Activated B cell treated with CpG ODN at 0.5 μM for 24 hours (primary cell): Measurements from ENCODE around the gene INTU. TPM values are rescaled to one million over a fixed set of nuclear protein-coding genes. Genes with fewer than 3 reads are reported as not detected.

Source experiments
- ATAC-seq: fragments of 200-7000 bp; cut with Tn5 transposase; one replicate; pipeline ENCODE4 v1.10.0; 2021; ENCODE audit warnings: low read depth, mild to moderate bottlenecking, moderate library complexity
- CTCF ChIA-PET: fragments of 350-600 bp; sonication (Branson Sonifier 250); formaldehyde crosslinking; loops from one replicate; lab custom pipeline; 2021; ENCODE audit warnings: antibody characterized with exemption; lab: Charles Lee
- POLR2A ChIA-PET: fragments of 350-600 bp; sonication (Branson Sonifier 250); formaldehyde crosslinking; loops from one replicate; lab custom pipeline; 2021; ENCODE audit warnings: antibody characterized with exemption; lab: Charles Lee
- DNase-seq: peaks from one replicate; pipeline ENCODE4 v3.0.0; 2022
- H3K27ac Mint-ChIP-seq: one replicate; pipeline ENCODE4 v1.8.0; 2020; ENCODE audit warnings: mixed read lengths
- H3K27me3 Mint-ChIP-seq: one replicate; pipeline ENCODE4 v1.8.0; 2021; ENCODE audit warnings: mixed read lengths
- H3K36me3 Mint-ChIP-seq: one replicate; pipeline ENCODE4 v1.8.0; 2021; ENCODE audit warnings: low read depth, mixed read lengths
- H3K4me1 Mint-ChIP-seq: one replicate; pipeline ENCODE4 v1.8.0; 2021; ENCODE audit warnings: mixed read lengths
- H3K4me3 Mint-ChIP-seq: one replicate; pipeline ENCODE4 v1.8.0; 2020; ENCODE audit warnings: mild to moderate bottlenecking, mixed read lengths
- H3K9me3 Mint-ChIP-seq: one replicate; pipeline ENCODE4 v1.8.0; 2020; ENCODE audit warnings: mixed read lengths
- CTCF ChIP-seq: fragments of 200-600 bp; IDR thresholded peaks from one replicate; pipeline ENCODE4 v1.8.0; 2022; ENCODE audit warnings: antibody characterized with exemption, mild to moderate bottlenecking
- intact Hi-C: fragments of 100-400 bp; cut with micrococcal nuclease; formaldehyde crosslinking; loops from one replicate; pipeline ENCODE4 v1.15.1; 2024
- total RNA-seq: library from RNA; stranded (reverse); gene quantifications from 2 replicates; pipeline ENCODE4 v1.2.3, GENCODE V29; 2022

INTU gene
- total RNA-seq, 1 donor from 2014 or later = 0.02 TPM

- Mint-ChIP-seq H3K4me1 (no peaks in the 10 kb centered on the region), H3K4me3 (no peak overlapping the region), H3K9me3 (peaks cover 9% of the 10 kb centered on the region), H3K36me3 (no peaks in the 10 kb centered on the region), H3K27me3 (no peaks in the 10 kb centered on the region), H3K27ac (no peak overlapping the region)
- ATAC-seq (no peak), DNase-seq (no peak)
- no peak for TF ChIP-seq CTCF
- intact Hi-C loops = no loop called here
- ChIA-PET CTCF (no interaction called here), POLR2A (no interaction called here)
These were observed 124.1 kb downstream of the INTU start for GRCh38 chr4:127756906-127757305.

GRCh38 chr4:127759228-127759820 lies 126.6 kb downstream of the INTU start:
- Mint-ChIP-seq H3K36me3 (no peaks in the 10 kb centered on the region), H3K27ac (no peak overlapping the region), H3K4me3 (no peak overlapping the region), H3K9me3 (peaks cover 9% of the 10 kb centered on the region), H3K4me1 (no peaks in the 10 kb centered on the region), H3K27me3 (no peaks in the 10 kb centered on the region)
- intact Hi-C loops = no loop called here
- CTCF ChIA-PET = no interaction called here
- ATAC-seq (no peak), DNase-seq (no peak)
- POLR2A ChIA-PET = no interaction called here
- no peak for TF ChIP-seq CTCF

GRCh38 chr4:127759893-127760292 lies 127.1 kb downstream of the INTU start:
- CTCF ChIA-PET = no interaction called here
- no peak for DNase-seq
- peaks cover 9% of the 10 kb centered on the region for H3K9me3 Mint-ChIP-seq
- POLR2A ChIA-PET = no interaction called here
- H3K27me3 Mint-ChIP-seq = no peaks in the 10 kb centered on the region
- no peak for ATAC-seq
- no peak for TF ChIP-seq CTCF
- no peaks in the 10 kb centered on the region for H3K36me3 Mint-ChIP-seq
- H3K4me1 Mint-ChIP-seq = no peaks in the 10 kb centered on the region
- no peak overlapping the region for H3K27ac Mint-ChIP-seq
- intact Hi-C loops = no loop called here
- H3K4me3 Mint-ChIP-seq = no peak overlapping the region

GRCh38 chr4:127771535-127772275 lies 138.9 kb downstream of the INTU start:
- no peaks in the 10 kb centered on the region for H3K4me1 Mint-ChIP-seq
- no peak overlapping the region for H3K27ac Mint-ChIP-seq
- ChIA-PET CTCF (no interaction called here), POLR2A (no interaction called here)
- H3K4me3 Mint-ChIP-seq = no peak overlapping the region
- no peaks in the 10 kb centered on the region for H3K36me3 Mint-ChIP-seq
- intact Hi-C loops = no loop called here
- ATAC-seq (no peak), DNase-seq (no peak)
- no peak for TF ChIP-seq CTCF
- no peaks in the 10 kb centered on the region for H3K9me3 Mint-ChIP-seq
- peaks cover 16% of the 10 kb centered on the region for H3K27me3 Mint-ChIP-seq

- H3K27ac Mint-ChIP-seq = no peak overlapping the region
- no peaks in the 10 kb centered on the region for H3K36me3 Mint-ChIP-seq
- intact Hi-C loops = no loop called here
- POLR2A ChIA-PET = no interaction called here
- H3K4me3 Mint-ChIP-seq = no peak overlapping the region
- no peaks in the 10 kb centered on the region for H3K4me1 Mint-ChIP-seq
- peaks cover 29% of the 10 kb centered on the region for H3K27me3 Mint-ChIP-seq
- DNase-seq (no peak), ATAC-seq (no peak)
- CTCF ChIA-PET = no interaction called here
- H3K9me3 Mint-ChIP-seq = no peaks in the 10 kb centered on the region
- TF ChIP-seq CTCF = no peak
These were observed 140.3 kb downstream of the INTU start for GRCh38 chr4:127772769-127773671.
